Endothelial cell (in vitro differentiated cells): Measurements from ENCODE around the gene OLFM4. TPM values are rescaled to one million over a fixed set of nuclear protein-coding genes. Genes with fewer than 3 reads are reported as not detected.

ENCODE experiments used
- DNase-seq: peaks from one replicate; pipeline ENCODE4 v3.0.0; 2021; ENCODE audit warnings: low spot score
- H3K27ac Mint-ChIP-seq: one replicate; pipeline ENCODE4 v1.8.0; 2021; ENCODE audit warnings: mixed read lengths, inconsistent platforms; ENCODE audit not compliant: unreplicated experiment
- H3K27me3 Mint-ChIP-seq: one replicate; pipeline ENCODE4 v1.8.0; 2021; ENCODE audit warnings: mild to moderate bottlenecking, moderate library complexity, mixed read lengths, inconsistent platforms; ENCODE audit not compliant: unreplicated experiment
- H3K36me3 Mint-ChIP-seq: one replicate; pipeline ENCODE4 v1.8.0; 2021; ENCODE audit warnings: mild to moderate bottlenecking, low read depth, mixed read lengths, inconsistent platforms; ENCODE audit not compliant: unreplicated experiment
- H3K4me1 Mint-ChIP-seq: one replicate; pipeline ENCODE4 v1.8.0; 2021; ENCODE audit warnings: mild to moderate bottlenecking, mixed read lengths, inconsistent platforms; ENCODE audit not compliant: unreplicated experiment
- H3K4me3 Mint-ChIP-seq: one replicate; pipeline ENCODE4 v1.8.0; 2021; ENCODE audit warnings: mild to moderate bottlenecking, mixed read lengths, inconsistent platforms; ENCODE audit not compliant: unreplicated experiment
- H3K9me3 Mint-ChIP-seq: one replicate; pipeline ENCODE4 v1.8.0; 2021; ENCODE audit warnings: mixed read lengths, inconsistent platforms; ENCODE audit not compliant: unreplicated experiment
- total RNA-seq: library from RNA; stranded (reverse); fragmentation: NEBNext Ultra II Directional; extraction: Animal tissue kit (Norgen Biotek cat#: 25700); gene quantifications from one replicate; pipeline ENCODE4 v1.2.1, GENCODE V29; 2021; ENCODE audit not compliant: unreplicated experiment
- TF ChIP-seq, protein P1 (sequence below): fragments of 200-600 bp; sonication (generic); IDR thresholded peaks from one replicate; pipeline ENCODE4 v1.5.0; 2021; ENCODE audit warnings: antibody characterized with exemption; ENCODE audit not compliant: unreplicated experiment

Gene OLFM4
- total RNA-seq, 1 donor from 2014 or later: not detected

DNA sequence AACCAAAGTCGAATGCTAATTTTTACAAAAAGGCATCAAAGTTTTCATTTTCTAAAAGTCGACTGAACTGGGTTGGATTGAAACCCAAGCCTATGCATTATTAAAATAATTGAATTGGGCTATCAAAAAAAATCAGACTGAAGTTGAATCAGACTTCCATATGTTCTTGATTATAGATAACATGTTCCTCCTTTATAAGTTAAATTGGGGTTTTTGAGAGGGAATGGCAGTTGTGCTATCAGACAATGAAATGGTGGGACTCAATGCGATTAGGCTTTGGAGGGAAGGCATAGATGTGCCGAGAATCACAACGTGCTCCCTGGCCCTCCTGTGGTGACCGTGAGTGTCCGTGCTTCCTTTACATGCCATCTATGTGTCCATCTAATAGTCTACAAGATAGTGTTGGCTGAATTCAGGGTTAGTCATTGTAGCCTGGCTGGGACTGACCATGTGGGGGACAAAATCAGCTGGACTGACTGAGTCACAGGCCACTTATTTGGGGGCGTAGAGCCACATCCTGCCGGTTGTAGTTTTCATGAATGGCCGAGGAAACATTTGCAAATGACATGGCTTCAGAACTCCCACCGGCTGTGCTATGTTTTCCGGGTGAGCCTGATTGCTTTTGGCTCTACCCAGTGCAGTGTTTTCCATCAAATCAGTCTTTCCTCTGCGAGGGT lies 37.1 kb upstream of the OLFM4 start:
- TF ChIP-seq, protein P1, sequence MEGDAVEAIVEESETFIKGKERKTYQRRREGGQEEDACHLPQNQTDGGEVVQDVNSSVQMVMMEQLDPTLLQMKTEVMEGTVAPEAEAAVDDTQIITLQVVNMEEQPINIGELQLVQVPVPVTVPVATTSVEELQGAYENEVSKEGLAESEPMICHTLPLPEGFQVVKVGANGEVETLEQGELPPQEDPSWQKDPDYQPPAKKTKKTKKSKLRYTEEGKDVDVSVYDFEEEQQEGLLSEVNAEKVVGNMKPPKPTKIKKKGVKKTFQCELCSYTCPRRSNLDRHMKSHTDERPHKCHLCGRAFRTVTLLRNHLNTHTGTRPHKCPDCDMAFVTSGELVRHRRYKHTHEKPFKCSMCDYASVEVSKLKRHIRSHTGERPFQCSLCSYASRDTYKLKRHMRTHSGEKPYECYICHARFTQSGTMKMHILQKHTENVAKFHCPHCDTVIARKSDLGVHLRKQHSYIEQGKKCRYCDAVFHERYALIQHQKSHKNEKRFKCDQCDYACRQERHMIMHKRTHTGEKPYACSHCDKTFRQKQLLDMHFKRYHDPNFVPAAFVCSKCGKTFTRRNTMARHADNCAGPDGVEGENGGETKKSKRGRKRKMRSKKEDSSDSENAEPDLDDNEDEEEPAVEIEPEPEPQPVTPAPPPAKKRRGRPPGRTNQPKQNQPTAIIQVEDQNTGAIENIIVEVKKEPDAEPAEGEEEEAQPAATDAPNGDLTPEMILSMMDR: no peak
- no peak for DNase-seq
- Mint-ChIP-seq H3K4me1 (no peaks in the 10 kb centered on the region), H3K27ac (no peak overlapping the region), H3K27me3 (no peaks in the 10 kb centered on the region), H3K4me3 (no peak overlapping the region), H3K36me3 (no peaks in the 10 kb centered on the region), H3K9me3 (no peaks in the 10 kb centered on the region)

- H3K27ac Mint-ChIP-seq: no peak overlapping the region
- DNase-seq: no peak
- TF ChIP-seq, protein P1: no peak
- H3K4me3 Mint-ChIP-seq: no peak overlapping the region
- no peaks in the 10 kb centered on the region for H3K4me1 Mint-ChIP-seq
- no peaks in the 10 kb centered on the region for H3K27me3 Mint-ChIP-seq
- H3K9me3 Mint-ChIP-seq: no peaks in the 10 kb centered on the region
- H3K36me3 Mint-ChIP-seq: no peaks in the 10 kb centered on the region
Measured at GRCh38 chr13:52992110-52992509, 36.5 kb upstream of the OLFM4 start.

GRCh38 chr13:52994051-52994450 lies 34.6 kb upstream of the OLFM4 start:
- H3K36me3 Mint-ChIP-seq: no peaks in the 10 kb centered on the region
- H3K27ac Mint-ChIP-seq: no peak overlapping the region
- DNase-seq: no peak
- no peaks in the 10 kb centered on the region for H3K27me3 Mint-ChIP-seq
- TF ChIP-seq, protein P1: no peak
- H3K4me3 Mint-ChIP-seq: no peak overlapping the region
- H3K9me3 Mint-ChIP-seq: no peaks in the 10 kb centered on the region
- H3K4me1 Mint-ChIP-seq: no peaks in the 10 kb centered on the region

- no peaks in the 10 kb centered on the region for H3K36me3 Mint-ChIP-seq
- no peak overlapping the region for H3K27ac Mint-ChIP-seq
- no peak for DNase-seq
- no peak overlapping the region for H3K4me3 Mint-ChIP-seq
- H3K9me3 Mint-ChIP-seq: no peaks in the 10 kb centered on the region
- no peaks in the 10 kb centered on the region for H3K27me3 Mint-ChIP-seq
- H3K4me1 Mint-ChIP-seq: peaks cover 4% of the 10 kb centered on the region
- TF ChIP-seq, protein P1: no peak
Measured at GRCh38 chr13:52994865-52995264, 33.7 kb upstream of the OLFM4 start.

GRCh38 chr13:52995946-52996345 lies 32.7 kb upstream of the OLFM4 start:
- no peak for DNase-seq
- no peaks in the 10 kb centered on the region for H3K9me3 Mint-ChIP-seq
- peaks cover 4% of the 10 kb centered on the region for H3K4me1 Mint-ChIP-seq
- TF ChIP-seq, protein P1: no peak
- H3K27ac Mint-ChIP-seq: no peak overlapping the region
- H3K36me3 Mint-ChIP-seq: no peaks in the 10 kb centered on the region
- no peaks in the 10 kb centered on the region for H3K27me3 Mint-ChIP-seq
- H3K4me3 Mint-ChIP-seq: no peak overlapping the region
